ENCODE results near the gene POLDIP2.

DNA sequence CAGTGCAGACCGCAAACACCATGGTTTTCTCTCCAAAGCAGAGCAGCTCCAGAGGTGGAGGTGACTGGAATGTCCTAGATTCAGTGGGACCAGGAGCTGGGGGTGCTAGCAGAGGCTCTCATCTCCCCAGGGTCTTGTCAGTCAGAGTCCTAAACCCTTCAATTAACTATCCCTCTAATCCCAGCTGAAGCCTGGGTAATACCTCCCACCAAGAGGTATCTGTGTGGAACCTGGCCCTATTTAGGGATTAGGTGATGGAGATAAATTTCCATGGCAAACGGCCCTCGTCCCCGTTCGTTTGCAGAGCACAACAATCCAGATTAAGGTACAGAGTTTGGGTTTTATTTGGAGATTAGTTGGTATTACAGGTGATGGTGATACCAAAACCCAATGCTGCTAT lies 5.9 kb upstream of the POLDIP2 start:
- TF ChIP-seq, protein P1, sequence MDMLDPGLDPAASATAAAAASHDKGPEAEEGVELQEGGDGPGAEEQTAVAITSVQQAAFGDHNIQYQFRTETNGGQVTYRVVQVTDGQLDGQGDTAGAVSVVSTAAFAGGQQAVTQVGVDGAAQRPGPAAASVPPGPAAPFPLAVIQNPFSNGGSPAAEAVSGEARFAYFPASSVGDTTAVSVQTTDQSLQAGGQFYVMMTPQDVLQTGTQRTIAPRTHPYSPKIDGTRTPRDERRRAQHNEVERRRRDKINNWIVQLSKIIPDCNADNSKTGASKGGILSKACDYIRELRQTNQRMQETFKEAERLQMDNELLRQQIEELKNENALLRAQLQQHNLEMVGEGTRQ (IDR thresholded peaks at IDR 0.05; ENCODE audit: borderline replicate concordance, low read depth, low read length), result no peak
- TF ChIP-seq TAF1 (IDR thresholded peaks at IDR 0.05; ENCODE audit: borderline replicate concordance, low read depth, low read length) (no peak), GABPA (IDR thresholded peaks at IDR 0.05; ENCODE audit: low read depth) (no peak), ELF1 (IDR thresholded peaks at IDR 0.05) (no peak), POLR2AphosphoS5 (IDR thresholded peaks at IDR 0.05; ENCODE audit: low read depth, low read length) (no peak)
- TF ChIP-seq, protein P2, sequence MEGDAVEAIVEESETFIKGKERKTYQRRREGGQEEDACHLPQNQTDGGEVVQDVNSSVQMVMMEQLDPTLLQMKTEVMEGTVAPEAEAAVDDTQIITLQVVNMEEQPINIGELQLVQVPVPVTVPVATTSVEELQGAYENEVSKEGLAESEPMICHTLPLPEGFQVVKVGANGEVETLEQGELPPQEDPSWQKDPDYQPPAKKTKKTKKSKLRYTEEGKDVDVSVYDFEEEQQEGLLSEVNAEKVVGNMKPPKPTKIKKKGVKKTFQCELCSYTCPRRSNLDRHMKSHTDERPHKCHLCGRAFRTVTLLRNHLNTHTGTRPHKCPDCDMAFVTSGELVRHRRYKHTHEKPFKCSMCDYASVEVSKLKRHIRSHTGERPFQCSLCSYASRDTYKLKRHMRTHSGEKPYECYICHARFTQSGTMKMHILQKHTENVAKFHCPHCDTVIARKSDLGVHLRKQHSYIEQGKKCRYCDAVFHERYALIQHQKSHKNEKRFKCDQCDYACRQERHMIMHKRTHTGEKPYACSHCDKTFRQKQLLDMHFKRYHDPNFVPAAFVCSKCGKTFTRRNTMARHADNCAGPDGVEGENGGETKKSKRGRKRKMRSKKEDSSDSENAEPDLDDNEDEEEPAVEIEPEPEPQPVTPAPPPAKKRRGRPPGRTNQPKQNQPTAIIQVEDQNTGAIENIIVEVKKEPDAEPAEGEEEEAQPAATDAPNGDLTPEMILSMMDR (IDR thresholded peaks at IDR 0.05), result no peak
- TF ChIP-seq, protein P3, sequence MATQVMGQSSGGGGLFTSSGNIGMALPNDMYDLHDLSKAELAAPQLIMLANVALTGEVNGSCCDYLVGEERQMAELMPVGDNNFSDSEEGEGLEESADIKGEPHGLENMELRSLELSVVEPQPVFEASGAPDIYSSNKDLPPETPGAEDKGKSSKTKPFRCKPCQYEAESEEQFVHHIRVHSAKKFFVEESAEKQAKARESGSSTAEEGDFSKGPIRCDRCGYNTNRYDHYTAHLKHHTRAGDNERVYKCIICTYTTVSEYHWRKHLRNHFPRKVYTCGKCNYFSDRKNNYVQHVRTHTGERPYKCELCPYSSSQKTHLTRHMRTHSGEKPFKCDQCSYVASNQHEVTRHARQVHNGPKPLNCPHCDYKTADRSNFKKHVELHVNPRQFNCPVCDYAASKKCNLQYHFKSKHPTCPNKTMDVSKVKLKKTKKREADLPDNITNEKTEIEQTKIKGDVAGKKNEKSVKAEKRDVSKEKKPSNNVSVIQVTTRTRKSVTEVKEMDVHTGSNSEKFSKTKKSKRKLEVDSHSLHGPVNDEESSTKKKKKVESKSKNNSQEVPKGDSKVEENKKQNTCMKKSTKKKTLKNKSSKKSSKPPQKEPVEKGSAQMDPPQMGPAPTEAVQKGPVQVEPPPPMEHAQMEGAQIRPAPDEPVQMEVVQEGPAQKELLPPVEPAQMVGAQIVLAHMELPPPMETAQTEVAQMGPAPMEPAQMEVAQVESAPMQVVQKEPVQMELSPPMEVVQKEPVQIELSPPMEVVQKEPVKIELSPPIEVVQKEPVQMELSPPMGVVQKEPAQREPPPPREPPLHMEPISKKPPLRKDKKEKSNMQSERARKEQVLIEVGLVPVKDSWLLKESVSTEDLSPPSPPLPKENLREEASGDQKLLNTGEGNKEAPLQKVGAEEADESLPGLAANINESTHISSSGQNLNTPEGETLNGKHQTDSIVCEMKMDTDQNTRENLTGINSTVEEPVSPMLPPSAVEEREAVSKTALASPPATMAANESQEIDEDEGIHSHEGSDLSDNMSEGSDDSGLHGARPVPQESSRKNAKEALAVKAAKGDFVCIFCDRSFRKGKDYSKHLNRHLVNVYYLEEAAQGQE (IDR thresholded peaks at IDR 0.05; ENCODE audit: low read depth, low read length), result no peak
- TF ChIP-seq, protein P4, sequence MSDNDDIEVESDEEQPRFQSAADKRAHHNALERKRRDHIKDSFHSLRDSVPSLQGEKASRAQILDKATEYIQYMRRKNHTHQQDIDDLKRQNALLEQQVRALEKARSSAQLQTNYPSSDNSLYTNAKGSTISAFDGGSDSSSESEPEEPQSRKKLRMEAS (IDR thresholded peaks at IDR 0.05; ENCODE audit: low read depth), result no peak

All from SK-N-SH (cell line).